HG03432 (cell line): ENCODE results near the gene CASKIN2.
A peak's percentile ranks its signal among the peaks of the same experiment; 100 is the strongest.
"Not testable (repeated sequence)": the region's sequence is repeated elsewhere in the genome, so short reads cannot be mapped to it uniquely, and the experiment has no call there.

Experiments used
- ATAC-seq: cut with Tn5 transposase; IDR thresholded peaks from one replicate; pipeline ENCODE4 v1.9.1; 2021; ENCODE audit warnings: mild to moderate bottlenecking, moderate library complexity; ENCODE audit not compliant: unreplicated experiment

Gene CASKIN2

GRCh38 chr17:75524269-75524969 lies 9.1 kb upstream of the CASKIN2 start:
- ATAC-seq: no peak

GRCh38 chr17:75523647-75524046 lies 8.3 kb upstream of the CASKIN2 start:
- no peak for ATAC-seq

- no peak for ATAC-seq
Observed at GRCh38 chr17:75521951-75522727, 6.8 kb upstream of the CASKIN2 start.

GRCh38 chr17:75521290-75521689 lies 6.0 kb upstream of the CASKIN2 start:
- ATAC-seq: no peak

- not testable (repeated sequence) for ATAC-seq
Observed at GRCh38 chr17:75520413-75520812, 5.1 kb upstream of the CASKIN2 start.

- ATAC-seq: no peak
Observed at GRCh38 chr17:75518983-75519537, 3.7 kb upstream of the CASKIN2 start.

GRCh38 chr17:75518201-75518600 lies 2.9 kb upstream of the CASKIN2 start:
- no peak for ATAC-seq

- no peak for ATAC-seq
Observed at GRCh38 chr17:75517297-75517865, 2.0 kb upstream of the CASKIN2 start.

- peak; percentile 23 for ATAC-seq
Observed at GRCh38 chr17:75516619-75517296, 1.4 kb upstream of the CASKIN2 start.

- ATAC-seq: peak; percentile 77
Observed at GRCh38 chr17:75516255-75516618, 900 bp upstream of the CASKIN2 start, which contains the start of gene TSEN54. Gene TSEN54, plus strand, starts transcription at chr17:75516528. Its CDS starts 33 bp downstream, at chr17:75516561.

GRCh38 chr17:75514919-75515495 lies 330 bp downstream of the CASKIN2 start:
- peak; percentile 2 for ATAC-seq

- no peak for ATAC-seq
Observed at GRCh38 chr17:75514299-75514918, 928 bp downstream of the CASKIN2 start.

- ATAC-seq: no peak
Observed at GRCh38 chr17:75513641-75514000, 1.7 kb downstream of the CASKIN2 start.

- ATAC-seq: no peak
Observed at GRCh38 chr17:75512926-75513640, 2.3 kb downstream of the CASKIN2 start.

- no peak for ATAC-seq
Observed at GRCh38 chr17:75511610-75512575, 3.4 kb downstream of the CASKIN2 start.

- no peak for ATAC-seq
Observed at GRCh38 chr17:75511270-75511609, 4.1 kb downstream of the CASKIN2 start.

- no peak for ATAC-seq
Observed at GRCh38 chr17:75509528-75510258, 5.6 kb downstream of the CASKIN2 start.

GRCh38 chr17:75508931-75509361 lies 6.4 kb downstream of the CASKIN2 start:
- ATAC-seq: no peak
